Suprapubic skin (tissue), 4 donors: ENCODE measurements around the gene SERTAD1.

Experiments
- CTCF ChIP-seq, 2 donors: fragments of 200-600 bp in 1 of 2; fragments of 450-650 bp in 1 of 2; sonication (generic) in 1 of 2; IDR thresholded peaks; one replicate each; pipeline ENCODE4 v1.5.1; 2016 to 2019; ENCODE audit warnings: antibody characterized with exemption in 2 of 2, mild to moderate bottlenecking in 1 of 2, moderate library complexity in 1 of 2
- POLR2A ChIP-seq, 2 donors: fragments of 450-650 bp; IDR thresholded peaks; one replicate each; pipeline ENCODE4 v1.6.1; 2017; ENCODE audit warnings: antibody characterized with exemption in 2 of 2, mild to moderate bottlenecking in 2 of 2, moderate library complexity in 2 of 2
- POLR2AphosphoS5 ChIP-seq, 3 donors: sonication (generic); formaldehyde crosslinking; IDR thresholded peaks; one replicate each; pipeline ENCODE4 v1.6.1; 2017; ENCODE audit warnings: antibody characterized with exemption in 3 of 3

- TF ChIP-seq CTCF (IDR thresholded peaks at IDR 0.05) (no peak), POLR2AphosphoS5 (IDR thresholded peaks at IDR 0.05) (no peak), POLR2A (IDR thresholded peaks at IDR 0.05) (no peak)
Measured at GRCh38 chr19:40412866-40413265, 12.9 kb downstream of the SERTAD1 start.
